ENCODE results near the gene SRP54.
"Not testable (repeated sequence)": the region's sequence is repeated elsewhere in the genome, so short reads cannot be mapped to it uniquely, and the experiment has no call there.

GRCh38 chr14:35061113-35061791, 78.5 kb downstream of the SRP54 start:
- TF ChIP-seq EZH2 (IDR thresholded peaks at IDR 0.05; ENCODE audit: insufficient read depth, low read length); CTCF (IDR thresholded peaks at IDR 0.05; ENCODE audit: insufficient read depth, low read depth, low read length): not testable (repeated sequence)
